H1 (cell line): ENCODE results near the gene SMARCB1. TPM values are rescaled to one million over a fixed set of nuclear protein-coding genes. Genes with fewer than 3 reads are reported as not detected.

Experiments
- CTCF ChIA-PET: fragments of 300-600 bp; sonication (Branson Sonifier 250); formaldehyde crosslinking; loops from one replicate; lab custom pipeline; 2021; ENCODE audit not compliant: partially characterized antibody; lab: Charles Lee
- POLR2A ChIA-PET: fragments of 300-600 bp; sonication (Branson Sonifier 250); formaldehyde crosslinking; loops from one replicate; lab custom pipeline; 2021; ENCODE audit warnings: inconsistent platforms; ENCODE audit not compliant: partially characterized antibody; lab: Charles Lee
- DNase-seq, 2 experiments: peaks; one replicate each; pipeline versions ENCODE4 v3.0.0 to v3.0.0-alpha.2; 2010 to 2022; ENCODE audit warnings: low spot score in 2 of 2, low read depth in 1 of 2, mixed read lengths in 1 of 2
- FAIRE-seq: peaks from 2 replicates; lab custom pipeline; 2011; peaks lifted over from hg19 to GRCh38; lab: Jason Lieb, UNC
- H2AFZ ChIP-seq: 2 replicates; pipeline ENCODE4 v1.8.1; 2012; ENCODE audit warnings: low read length, inconsistent platforms
- H2AK5ac ChIP-seq: 2 replicates; pipeline ENCODE4 v1.6.1; 2013; ENCODE audit warnings: low read depth, low read length
- H2BK120ac ChIP-seq: replicated peaks from 2 replicates; pipeline ENCODE3; 2013; ENCODE audit warnings: low read depth, low read length, inconsistent platforms
- H2BK12ac ChIP-seq: 2 replicates; pipeline ENCODE4 v1.6.1; 2013; ENCODE audit warnings: low read depth, low read length
- H2BK15ac ChIP-seq: 2 replicates; pipeline ENCODE4 v1.6.1; 2013; ENCODE audit warnings: low read length
- H2BK20ac ChIP-seq: 2 replicates; pipeline ENCODE4 v1.6.1; 2013; ENCODE audit warnings: low read length
- H2BK5ac ChIP-seq: 2 replicates; pipeline ENCODE4 v1.6.1; 2013; ENCODE audit warnings: low read depth, low read length
- H3K14ac ChIP-seq: 2 replicates; pipeline ENCODE4 v1.6.1; 2013; ENCODE audit warnings: inconsistent platforms; ENCODE audit not compliant: insufficient read length
- H3K18ac ChIP-seq: 2 replicates; pipeline ENCODE4 v1.6.1; 2013; ENCODE audit warnings: low read length; ENCODE audit errors: extremely low read depth
- H3K23ac ChIP-seq: 2 replicates; pipeline ENCODE4 v1.6.1; 2013; ENCODE audit warnings: inconsistent platforms; ENCODE audit not compliant: insufficient read length
- H3K23me2 ChIP-seq: 2 replicates; pipeline ENCODE4 v1.6.1; 2013; ENCODE audit warnings: low read depth, low read length
- H3K27ac ChIP-seq: 2 replicates; pipeline ENCODE4 v1.6.1; 2011; ENCODE audit warnings: low read depth, low read length, inconsistent platforms
- H3K27me3 ChIP-seq, 4 experiments: replicated peaks in 1 of 4; 1 replicate in 1 of 4; 2 replicates in 3 of 4; pipeline versions ENCODE4 v1.6.1 to v1.8.1; 2011 to 2013; ENCODE audit warnings: low read length in 3 of 4, mild to moderate bottlenecking in 3 of 4, inconsistent platforms in 2 of 4, mixed read lengths in 2 of 4, moderate library complexity in 1 of 4; ENCODE audit not compliant: control insufficient read depth in 3 of 4, insufficient read depth in 3 of 4; ENCODE audit errors: extremely low read depth in 1 of 4
- H3K36me3 ChIP-seq, 4 experiments: 2 replicates each; pipeline versions ENCODE4 v1.6.1 to v1.8.1; 2011 to 2013; ENCODE audit warnings: mild to moderate bottlenecking in 4 of 4, low read length in 3 of 4, moderate library complexity in 2 of 4, control low read depth in 1 of 4, inconsistent platforms in 1 of 4; ENCODE audit not compliant: insufficient read depth in 4 of 4, control insufficient read depth in 2 of 4
- H3K4ac ChIP-seq: replicated peaks from 2 replicates; pipeline ENCODE3; 2013; ENCODE audit warnings: low read length, low read depth, mixed read lengths, inconsistent platforms; ENCODE audit not compliant: insufficient read length
- H3K4me1 ChIP-seq, 4 experiments: replicated peaks in 1 of 4; 1 replicate in 1 of 4; 2 replicates in 3 of 4; pipeline versions ENCODE4 v1.6.1 to v1.8.1; 2011 to 2013; ENCODE audit warnings: low read length in 3 of 4, inconsistent platforms in 2 of 4, mixed read lengths in 1 of 4; ENCODE audit not compliant: insufficient read depth in 4 of 4, control insufficient read depth in 3 of 4
- H3K4me2 ChIP-seq, 2 experiments: 2 replicates each; pipeline versions ENCODE4 v1.6.1 to v1.8.1; 2011 to 2013; ENCODE audit warnings: low read depth in 2 of 2, low read length in 2 of 2, control low read depth in 1 of 2, inconsistent platforms in 1 of 2, mild to moderate bottlenecking in 1 of 2; ENCODE audit not compliant: insufficient read depth in 1 of 2
- H3K4me3 ChIP-seq, 4 experiments: fragments of 200-600, 300-600 bp in 1 of 4; sonication (generic), shearing (Covaris generic), sonication (Bioruptor Twin) in 1 of 4; 2 replicates each; pipeline versions ENCODE4 v1.5.1 to v1.8.1; 2011 to 2016; ENCODE audit warnings: low read length in 4 of 4, low read depth in 3 of 4, control low read depth in 2 of 4, inconsistent platforms in 2 of 4, mild to moderate bottlenecking in 2 of 4, mixed read lengths in 1 of 4, moderate library complexity in 1 of 4; ENCODE audit not compliant: insufficient read depth in 2 of 4; ENCODE audit errors: extremely low read depth in 1 of 4
- H3K56ac ChIP-seq: replicated peaks from 2 replicates; pipeline ENCODE3; 2013; ENCODE audit warnings: low read depth, mild to moderate bottlenecking, mixed read lengths, low read length, inconsistent platforms; ENCODE audit not compliant: insufficient read length
- H3K79me1 ChIP-seq: 2 replicates; pipeline ENCODE4 v1.6.1; 2013; ENCODE audit warnings: low read depth, low read length, control low read depth
- H3K79me2 ChIP-seq, 2 experiments: 2 replicates each; pipeline versions ENCODE4 v1.6.1 to v1.8.1; 2012 to 2013; ENCODE audit warnings: low read length in 2 of 2, mild to moderate bottlenecking in 2 of 2, inconsistent platforms in 1 of 2; ENCODE audit not compliant: insufficient read depth in 2 of 2, control insufficient read depth in 1 of 2
- H3K9ac ChIP-seq, 4 experiments: replicated peaks in 1 of 4; 1 replicate in 1 of 4; 2 replicates in 3 of 4; pipeline versions ENCODE4 v1.6.1 to v1.8.1; 2011 to 2013; ENCODE audit warnings: low read depth in 3 of 4, low read length in 3 of 4, control low read depth in 2 of 4, mild to moderate bottlenecking in 2 of 4, moderate library complexity in 2 of 4, inconsistent platforms in 1 of 4; ENCODE audit errors: extremely low read depth in 1 of 4
- H3K9me3 ChIP-seq, 2 experiments: 2 replicates each; pipeline versions ENCODE4 v1.6.1 to v1.8.1; 2012 to 2013; ENCODE audit warnings: mild to moderate bottlenecking in 2 of 2, moderate library complexity in 2 of 2, control low read depth in 1 of 2, inconsistent platforms in 1 of 2, low read depth in 1 of 2, low read length in 1 of 2, mixed read lengths in 1 of 2; ENCODE audit not compliant: insufficient read depth in 2 of 2
- H4K20me1 ChIP-seq, 2 experiments: replicated peaks in 1 of 2; 2 replicates each; pipeline versions ENCODE3 to v1.8.1; 2011 to 2013; ENCODE audit warnings: inconsistent platforms in 2 of 2, low read length in 2 of 2, mild to moderate bottlenecking in 1 of 2; ENCODE audit not compliant: insufficient read depth in 2 of 2, control insufficient read depth in 1 of 2
- H4K5ac ChIP-seq: 2 replicates; pipeline ENCODE4 v1.6.1; 2013; ENCODE audit warnings: low read length, low read depth, mixed read lengths, inconsistent platforms; ENCODE audit not compliant: insufficient read length
- H4K8ac ChIP-seq: 2 replicates; pipeline ENCODE4 v1.8.0; 2013; ENCODE audit warnings: mild to moderate bottlenecking, moderate library complexity, low read length, inconsistent platforms; ENCODE audit not compliant: insufficient read depth; ENCODE audit errors: extremely low read depth
- H4K91ac ChIP-seq: replicated peaks from 2 replicates; pipeline ENCODE3; 2013; ENCODE audit warnings: low read length, mixed read lengths, inconsistent platforms; ENCODE audit not compliant: insufficient read length
- ATF2 ChIP-seq: IDR thresholded peaks from 2 replicates; pipeline ENCODE4 v1.6.1; 2012; ENCODE audit warnings: low read length, inconsistent platforms
- BCL11A ChIP-seq, 2 experiments: IDR thresholded peaks; one replicate each; pipeline ENCODE4 v1.6.1; 2011; ENCODE audit warnings: low read depth in 2 of 2, low read length in 2 of 2, mild to moderate bottlenecking in 2 of 2
- BRCA1 ChIP-seq: IDR thresholded peaks from 2 replicates; pipeline ENCODE4 v1.6.1; 2012; ENCODE audit warnings: low read depth, low read length, improper control_type of control experiment
- KDM1A ChIP-seq: fragments of 200-600, 300-600 bp; sonication (generic); IDR thresholded peaks from 2 replicates; pipeline ENCODE4 v1.7.1; 2016; ENCODE audit warnings: mild to moderate bottlenecking, low read length, borderline replicate concordance
- RFX5 ChIP-seq: IDR thresholded peaks from 2 replicates; pipeline ENCODE4 v1.6.1; 2011; ENCODE audit warnings: low read depth, low read length, improper control_type of control experiment, borderline replicate concordance
- RXRA ChIP-seq: IDR thresholded peaks from 2 replicates; pipeline ENCODE4 v1.6.1; 2011; ENCODE audit warnings: low read depth, mild to moderate bottlenecking, low read length, moderate library complexity; ENCODE audit not compliant: insufficient read depth
- SP4 ChIP-seq: IDR thresholded peaks from 2 replicates; pipeline ENCODE4 v1.6.1; 2012; ENCODE audit warnings: low read length, inconsistent platforms
- TBP ChIP-seq: IDR thresholded peaks from 2 replicates; pipeline ENCODE4 v1.6.1; 2011; ENCODE audit warnings: low read depth, low read length, improper control_type of control experiment
- WGBS, 2 experiments: shearing (Covaris generic) in 1 of 2; methylation state at CpG; one replicate each; pipeline versions ENCODE4 v1.1.6 to v1.1.7; 2013 to 2015; ENCODE audit warnings: low lambda C conversion rate in 2 of 2, mixed read lengths in 2 of 2, inconsistent platforms in 1 of 2, low coverage in 1 of 2, missing lambda C conversion rate in 1 of 2; ENCODE audit not compliant: insufficient replicate concordance in 2 of 2, insufficient coverage in 1 of 2, insufficient read length in 1 of 2; ENCODE audit errors: extremely low coverage in 1 of 2, missing lambda C conversion rate in 1 of 2; 5-methylcytosine and 5-hydroxymethylcytosine counted together
- polyA plus RNA-seq, 7 experiments: library from polyadenylated mRNA; depleted of rRNA in 3 of 7; stranded (reverse) in 5 of 7; unstranded in 2 of 7; fragments of >200 nt in 5 of 7; fragments of 200-250 nt in 2 of 7; gene quantifications; 1 replicate in 5 of 7; 2 replicates in 1 of 7; 4 replicates in 1 of 7; pipeline versions ENCODE4 v1.2.1 to v1.2.3, GENCODE V29; 2011 to 2013; ENCODE audit warnings: missing spikeins in 2 of 7, mixed read lengths in 2 of 7
- total RNA-seq: library from RNA; stranded (reverse); fragmentation: NEBNext Ultra II Directional; extraction: Animal tissue kit (Norgen Biotek cat#: 25700); gene quantifications from 2 replicates; pipeline ENCODE4 v1.2.1, GENCODE V29; 2021

Gene SMARCB1
- total and polyA plus RNA-seq, 2 of the 8 experiments (the other 6 are each of a cell fraction or from before 2014, with no cell fraction given) = 116 to 145 TPM

- POLR2A ChIA-PET = interaction anchor here (1.1 kb wide), 1 partner anchor 20 kb away, joined by 4 read pairs; no protein-coding TSS in a partner anchor
- H3K79me1 ChIP-seq = no peaks in the 10 kb centered on the region
- no peak overlapping the region for H3K4me2 ChIP-seq
- H3K18ac ChIP-seq = no peak overlapping the region
- H2AFZ ChIP-seq = no peak overlapping the region
- H3K4me3 ChIP-seq = no peak overlapping the region
- no peak overlapping the region for H3K4ac ChIP-seq
- no peak overlapping the region for H3K9ac ChIP-seq
- H2AK5ac ChIP-seq = no peak overlapping the region
- H2BK20ac ChIP-seq = no peak overlapping the region
- 90% methylated on average over 14 of the region's 14 CpGs; no CpG with 5 or more reads in 1 of the 2 experiments for WGBS, 2 experiments
- no peak overlapping the region for H2BK12ac ChIP-seq
- H3K27me3 ChIP-seq = no peaks in the 10 kb centered on the region
- peaks cover 0 to 7% of the 10 kb centered on the region in 2 experiments for H4K20me1 ChIP-seq
- H3K27ac ChIP-seq = no peak overlapping the region
- H2BK15ac ChIP-seq = no peak overlapping the region
- FAIRE-seq (no peak), DNase-seq (no peak)
- H3K9me3 ChIP-seq = no peaks in the 10 kb centered on the region
- no peak overlapping the region for H4K5ac ChIP-seq
- H4K8ac ChIP-seq = no peak overlapping the region
- peaks cover 11 to 60% (median 27%) of the 10 kb centered on the region in 4 experiments for H3K36me3 ChIP-seq
- CTCF ChIA-PET = interaction anchor here (1.8 kb wide), 1 partner anchor 55 kb away, joined by 4 read pairs; the partner anchor contains the start of gene CHCHD10
- no peak overlapping the region for H3K56ac ChIP-seq
- H2BK120ac ChIP-seq = no peak overlapping the region
- no peak for TF ChIP-seq ATF2
- TF ChIP-seq SP4 = no peak
- no peak for TF ChIP-seq KDM1A
- no peak for TF ChIP-seq TBP
- no peak for TF ChIP-seq RXRA
- TF ChIP-seq BCL11A (IDR thresholded peaks at IDR 0.05; ENCODE audit: low read depth in 2 of 2, low read length in 2 of 2) = no peak
- TF ChIP-seq BRCA1 = no peak
- no peak for TF ChIP-seq RFX5
- H2BK5ac ChIP-seq = no peak overlapping the region
- no peaks in the 10 kb centered on the region for H3K79me2 ChIP-seq
- H3K4me1 ChIP-seq = no peaks in the 10 kb centered on the region
- H3K23me2 ChIP-seq = no peaks in the 10 kb centered on the region
- no peak overlapping the region for H3K23ac ChIP-seq
- no peak overlapping the region for H3K14ac ChIP-seq
- no peak overlapping the region for H4K91ac ChIP-seq
Observed at GRCh38 chr22:23823331-23823791, 36.6 kb downstream of the SMARCB1 start.
